Parathyroid adenoma (tissue), 2 donors: ENCODE measurements around the gene FAM131B.
A peak's percentile ranks its signal among the peaks of the same experiment; 100 is the strongest.

Experiments
- H2AFZ ChIP-seq: fragments of 300-600 bp; sonication (generic); one replicate; pipeline ENCODE4 v1.7.0; 2017; ENCODE audit warnings: antibody characterized with exemption, mild to moderate bottlenecking
- H3K27ac ChIP-seq: fragments of 300-600 bp; sonication (generic); one replicate; pipeline ENCODE4 v1.7.0; 2017
- H3K27me3 ChIP-seq: fragments of 300-600 bp; sonication (generic); one replicate; pipeline ENCODE4 v1.7.0; 2017; ENCODE audit warnings: low read length; ENCODE audit not compliant: control insufficient read depth, insufficient read depth
- H3K36me3 ChIP-seq: fragments of 300-600 bp; sonication (generic); one replicate; pipeline ENCODE4 v1.7.0; 2017; ENCODE audit warnings: low read length; ENCODE audit not compliant: control insufficient read depth, insufficient read depth
- H3K4me1 ChIP-seq: fragments of 300-600 bp; sonication (generic); one replicate; pipeline ENCODE4 v1.7.0; 2017; ENCODE audit warnings: control low read depth
- H3K4me2 ChIP-seq: fragments of 300-600 bp; sonication (generic); one replicate; pipeline ENCODE4 v1.7.0; 2017; ENCODE audit warnings: low read length
- H3K4me3 ChIP-seq: fragments of 300-600 bp; sonication (generic); one replicate; pipeline ENCODE4 v1.7.0; 2017; ENCODE audit warnings: low read depth, low read length
- H3K79me2 ChIP-seq: fragments of 300-600 bp; sonication (generic); one replicate; pipeline ENCODE4 v1.7.0; 2017; ENCODE audit warnings: control low read depth
- H3K9ac ChIP-seq: fragments of 300-600 bp; sonication (generic); one replicate; pipeline ENCODE4 v1.7.0; 2017; ENCODE audit warnings: mild to moderate bottlenecking
- H3K9me3 ChIP-seq: fragments of 300-600 bp; sonication (generic); one replicate; pipeline ENCODE4 v1.7.0; 2017; ENCODE audit warnings: low read length; ENCODE audit not compliant: control insufficient read depth
- TF ChIP-seq, protein P1 (sequence below): fragments of 300-600 bp; sonication (generic); IDR thresholded peaks from one replicate; pipeline ENCODE4 v1.7.0; 2017; ENCODE audit warnings: antibody characterized with exemption, mild to moderate bottlenecking
- donor health status: primary hyperparathyroidism.

The FAM131B gene

DNA sequence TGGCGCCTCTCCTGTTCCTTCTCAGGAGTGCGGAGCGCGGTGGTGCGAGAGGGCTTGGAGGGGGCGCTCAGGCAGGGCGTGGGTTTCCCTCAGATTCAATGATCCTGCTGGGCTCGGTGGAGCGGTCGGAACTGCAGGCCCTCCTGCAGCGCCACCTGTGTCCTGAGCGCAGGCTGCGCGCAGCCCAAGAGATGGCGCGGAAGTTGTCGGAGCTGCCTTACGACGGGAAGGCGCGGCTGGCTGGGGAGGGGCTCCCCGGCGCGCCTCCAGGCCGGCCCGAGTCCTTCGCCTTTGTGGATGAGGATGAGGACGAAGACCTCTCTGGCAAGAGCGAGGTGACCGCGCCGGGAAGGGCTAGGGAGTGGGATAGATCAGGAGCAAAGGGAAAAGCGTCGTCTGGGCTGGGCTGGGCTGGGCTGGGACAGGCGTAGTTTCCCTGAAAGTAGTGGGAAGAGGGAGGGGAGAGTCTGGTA lies 17.0 kb downstream of the FAM131B start:
- Histone ChIP-seq H3K9ac (no peak overlapping the region), H3K4me1 (peaks cover 4% of the 10 kb centered on the region), H3K4me3 (no peak overlapping the region), H3K27me3 (no peaks in the 10 kb centered on the region), H3K4me2 (no peak overlapping the region), H2AFZ (peak overlapping the region; percentile 79), H3K9me3 (no peaks in the 10 kb centered on the region), H3K36me3 (no peaks in the 10 kb centered on the region), H3K27ac (no peak overlapping the region), H3K79me2 (no peaks in the 10 kb centered on the region)
- TF ChIP-seq, protein P1, sequence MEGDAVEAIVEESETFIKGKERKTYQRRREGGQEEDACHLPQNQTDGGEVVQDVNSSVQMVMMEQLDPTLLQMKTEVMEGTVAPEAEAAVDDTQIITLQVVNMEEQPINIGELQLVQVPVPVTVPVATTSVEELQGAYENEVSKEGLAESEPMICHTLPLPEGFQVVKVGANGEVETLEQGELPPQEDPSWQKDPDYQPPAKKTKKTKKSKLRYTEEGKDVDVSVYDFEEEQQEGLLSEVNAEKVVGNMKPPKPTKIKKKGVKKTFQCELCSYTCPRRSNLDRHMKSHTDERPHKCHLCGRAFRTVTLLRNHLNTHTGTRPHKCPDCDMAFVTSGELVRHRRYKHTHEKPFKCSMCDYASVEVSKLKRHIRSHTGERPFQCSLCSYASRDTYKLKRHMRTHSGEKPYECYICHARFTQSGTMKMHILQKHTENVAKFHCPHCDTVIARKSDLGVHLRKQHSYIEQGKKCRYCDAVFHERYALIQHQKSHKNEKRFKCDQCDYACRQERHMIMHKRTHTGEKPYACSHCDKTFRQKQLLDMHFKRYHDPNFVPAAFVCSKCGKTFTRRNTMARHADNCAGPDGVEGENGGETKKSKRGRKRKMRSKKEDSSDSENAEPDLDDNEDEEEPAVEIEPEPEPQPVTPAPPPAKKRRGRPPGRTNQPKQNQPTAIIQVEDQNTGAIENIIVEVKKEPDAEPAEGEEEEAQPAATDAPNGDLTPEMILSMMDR = peak; percentile 41

DNA sequence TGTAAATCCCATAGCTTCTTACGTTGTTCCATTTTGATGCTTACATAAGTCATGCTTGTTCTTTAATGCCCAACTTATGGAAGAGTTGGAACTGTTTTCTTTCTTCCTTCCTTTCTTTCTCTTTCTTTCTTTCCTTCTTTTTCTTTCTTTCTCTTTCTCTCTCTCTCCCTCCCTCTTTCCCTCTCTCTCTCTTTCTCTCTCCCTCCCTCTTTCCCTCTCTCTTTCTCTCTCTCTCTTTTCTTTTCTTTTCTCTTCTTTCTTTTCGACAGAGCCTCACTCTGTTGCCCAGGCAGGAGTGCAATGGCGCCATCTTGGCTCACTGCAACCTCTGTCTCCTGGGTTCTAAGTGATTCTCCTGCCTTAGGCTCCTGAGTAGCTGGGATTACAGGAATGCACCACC lies 18.9 kb downstream of the FAM131B start:
- Histone ChIP-seq H3K36me3 (no peaks in the 10 kb centered on the region), H3K9ac (no peak overlapping the region), H3K4me3 (no peak overlapping the region), H3K79me2 (no peaks in the 10 kb centered on the region), H3K9me3 (no peaks in the 10 kb centered on the region), H3K4me1 (peaks cover 4% of the 10 kb centered on the region), H3K27me3 (no peaks in the 10 kb centered on the region), H3K27ac (no peak overlapping the region), H3K4me2 (no peak overlapping the region), H2AFZ (no peak overlapping the region)
- TF ChIP-seq, protein P1 = no peak

DNA sequence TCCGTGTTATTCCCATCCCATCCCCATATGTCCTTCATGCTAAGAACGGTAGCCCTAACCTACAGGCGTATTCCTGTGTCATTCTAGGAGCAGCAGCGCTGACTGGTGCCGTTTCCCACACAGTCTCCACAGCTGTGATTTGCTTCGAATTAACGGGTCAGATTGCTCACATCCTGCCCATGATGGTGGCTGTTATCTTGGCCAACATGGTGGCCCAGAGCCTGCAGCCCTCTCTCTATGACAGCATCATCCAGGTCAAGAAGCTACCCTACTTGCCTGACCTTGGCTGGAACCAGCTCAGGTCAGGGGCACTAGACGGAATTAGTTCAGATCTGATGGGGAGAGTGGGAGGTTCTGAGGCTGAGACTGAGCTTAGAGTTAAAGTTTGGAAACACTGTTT lies 20.7 kb downstream of the FAM131B start:
- Histone ChIP-seq H3K79me2 (no peaks in the 10 kb centered on the region), H3K9ac (no peak overlapping the region), H3K4me2 (no peak overlapping the region), H3K27ac (no peak overlapping the region), H3K4me1 (peaks cover 4% of the 10 kb centered on the region), H2AFZ (no peak overlapping the region), H3K27me3 (no peaks in the 10 kb centered on the region), H3K4me3 (no peak overlapping the region), H3K9me3 (no peaks in the 10 kb centered on the region), H3K36me3 (no peaks in the 10 kb centered on the region)
- TF ChIP-seq, protein P1 = no peak

DNA sequence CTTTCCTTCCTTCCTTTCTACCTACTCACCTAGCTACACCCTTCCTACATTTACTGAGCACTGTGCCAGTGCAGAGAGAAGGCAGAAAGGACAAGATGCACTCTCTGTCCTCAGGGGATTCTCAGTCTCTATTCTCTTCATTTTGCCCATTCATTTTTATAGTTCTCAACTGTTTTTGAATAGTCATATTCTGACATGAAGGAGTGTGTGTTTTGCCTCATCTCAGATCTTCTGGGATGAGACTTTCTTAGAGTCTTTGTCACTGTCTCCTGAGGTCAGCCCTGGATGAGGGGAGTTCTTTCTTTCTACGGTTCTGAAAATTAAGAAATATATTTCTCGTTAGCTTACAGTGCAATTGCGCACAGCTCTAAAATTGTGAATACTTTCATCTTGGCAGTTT lies 25.3 kb downstream of the FAM131B start:
- no peaks in the 10 kb centered on the region for H3K79me2 ChIP-seq
- no peak overlapping the region for H3K4me3 ChIP-seq
- H3K4me1 ChIP-seq = no peaks in the 10 kb centered on the region
- H3K4me2 ChIP-seq = no peak overlapping the region
- no peaks in the 10 kb centered on the region for H3K36me3 ChIP-seq
- H3K9ac ChIP-seq = no peak overlapping the region
- TF ChIP-seq, protein P1 = no peak
- no peaks in the 10 kb centered on the region for H3K9me3 ChIP-seq
- H3K27me3 ChIP-seq = no peaks in the 10 kb centered on the region
- H3K27ac ChIP-seq = no peak overlapping the region
- no peak overlapping the region for H2AFZ ChIP-seq

DNA sequence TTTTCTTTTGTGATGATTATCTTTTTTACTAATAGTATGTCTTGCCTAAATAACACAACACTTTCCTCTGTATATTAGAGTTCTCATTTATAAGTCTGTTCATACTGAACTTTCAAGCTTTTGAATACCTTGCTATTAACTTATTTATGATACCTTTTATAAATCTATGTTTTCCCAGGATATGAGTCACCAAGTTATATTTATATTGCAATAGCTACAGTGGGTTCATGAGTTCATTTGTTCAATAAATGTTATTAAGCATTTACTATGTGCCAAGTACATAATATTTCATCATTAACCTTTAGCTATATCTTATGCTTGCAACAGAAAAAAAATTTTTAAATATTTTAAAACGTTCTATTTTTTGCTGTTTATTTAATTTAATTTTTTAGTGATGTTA lies 28.3 kb downstream of the FAM131B start:
- Histone ChIP-seq H3K9ac (no peak overlapping the region), H3K9me3 (no peaks in the 10 kb centered on the region), H2AFZ (no peak overlapping the region), H3K4me3 (no peak overlapping the region), H3K27ac (no peak overlapping the region), H3K4me2 (no peak overlapping the region), H3K27me3 (no peaks in the 10 kb centered on the region), H3K36me3 (no peaks in the 10 kb centered on the region), H3K4me1 (no peaks in the 10 kb centered on the region), H3K79me2 (no peaks in the 10 kb centered on the region)
- TF ChIP-seq, protein P1 = no peak
